Ecto neural progenitor cell (in vitro differentiated cells): Measurements from ENCODE around the gene MOGAT2.
A peak's percentile ranks its signal among the peaks of the same experiment; 100 is the strongest.

Experiments
- DNase-seq: peaks from one replicate; pipeline ENCODE4 v3.0.0-alpha.2; 2018; ENCODE audit warnings: low spot score

The MOGAT2 gene

GRCh38 chr11:75759832-75760231 is 42.2 kb downstream of the MOGAT2 start:
- no peak for DNase-seq

- DNase-seq: no peak
These were observed 42.6 kb downstream of the MOGAT2 start for GRCh38 chr11:75760243-75760642.

GRCh38 chr11:75760710-75761493 is 43.3 kb downstream of the MOGAT2 start:
- DNase-seq: no peak

- DNase-seq: no peak
These were observed 44.5 kb downstream of the MOGAT2 start for GRCh38 chr11:75762158-75762557.

GRCh38 chr11:75762885-75763284 is 45.2 kb downstream of the MOGAT2 start:
- no peak for DNase-seq

GRCh38 chr11:75763846-75764245 is 46.2 kb downstream of the MOGAT2 start:
- DNase-seq: no peak

- DNase-seq: no peak
These were observed 47.5 kb downstream of the MOGAT2 start for GRCh38 chr11:75765116-75765515.

GRCh38 chr11:75766443-75767227 is 49.0 kb downstream of the MOGAT2 start:
- no peak for DNase-seq

GRCh38 chr11:75767228-75767572 is 49.6 kb downstream of the MOGAT2 start:
- no peak for DNase-seq

GRCh38 chr11:75767793-75768111 is 50.1 kb downstream of the MOGAT2 start:
- DNase-seq: no peak

GRCh38 chr11:75768112-75768908 is 50.7 kb downstream of the MOGAT2 start, which contains the start of gene DGAT2:
DGAT2 (plus strand) TSS chr11:75768778; CDS start chr11:75768992, 214 bp downstream.
- peak; percentile 85 for DNase-seq

- no peak for DNase-seq
These were observed 51.5 kb downstream of the MOGAT2 start for GRCh38 chr11:75768909-75769771.

- no peak for DNase-seq
These were observed 52.5 kb downstream of the MOGAT2 start for GRCh38 chr11:75770102-75770501.

GRCh38 chr11:75771646-75772410 is 54.2 kb downstream of the MOGAT2 start:
- no peak for DNase-seq

GRCh38 chr11:75773595-75774353 is 56.1 kb downstream of the MOGAT2 start:
- no peak for DNase-seq

GRCh38 chr11:75775056-75775455 is 57.4 kb downstream of the MOGAT2 start:
- DNase-seq: no peak

- no peak for DNase-seq
These were observed 58.9 kb downstream of the MOGAT2 start for GRCh38 chr11:75776546-75776945.

GRCh38 chr11:75777461-75778110 is 59.9 kb downstream of the MOGAT2 start:
- no peak for DNase-seq

- DNase-seq: no peak
These were observed 61.3 kb downstream of the MOGAT2 start for GRCh38 chr11:75778962-75779361.

- DNase-seq: no peak
These were observed 62.3 kb downstream of the MOGAT2 start for GRCh38 chr11:75779960-75780359.
